IMR-90 (cell line): ENCODE data around the gene SDF2L1. TPM values are rescaled to one million over a fixed set of nuclear protein-coding genes. Genes with fewer than 3 reads are reported as not detected.

Experiments
- ATAC-seq: fragments of 200-7000 bp; cut with Tn5 transposase; 2 replicates; pipeline ENCODE4 v1.9.1; 2020; ENCODE audit warnings: low read depth, mild to moderate bottlenecking, moderate library complexity
- BruUV-seq: library from RNA; stranded (reverse); fragments of 400-500 nt; replicated peaks from 2 replicates; lab custom pipeline; 2021; lab: Mats Ljungman, UMichigan
- CTCF ChIA-PET: fragments of 300-600 bp; formaldehyde crosslinking; extraction: SDS; loops from one replicate; lab custom pipeline; 2021; ENCODE audit warnings: antibody characterized with exemption; lab: Yijun Ruan, JAX
- POLR2A ChIA-PET: fragments of 300-600 bp; sonication (Branson Sonifier 250); formaldehyde crosslinking; loops from one replicate; lab custom pipeline; 2022; ENCODE audit warnings: antibody characterized with exemption; ENCODE audit not compliant: unreplicated experiment; lab: Charles Lee
- DNase-seq: peaks from one replicate; pipeline ENCODE4 v3.0.0; 2013
- H2AFZ ChIP-seq: replicated peaks from 2 replicates; pipeline ENCODE3; 2013; ENCODE audit warnings: low read length, mild to moderate bottlenecking; ENCODE audit not compliant: poor library complexity
- H2AK5ac ChIP-seq: 2 replicates; pipeline ENCODE4 v1.6.1; 2013; ENCODE audit warnings: low read depth, low read length, inconsistent platforms
- H2AK9ac ChIP-seq: replicated peaks from 2 replicates; pipeline ENCODE3; 2013; ENCODE audit warnings: mild to moderate bottlenecking, low read depth, low read length, moderate library complexity; ENCODE audit not compliant: poor library complexity
- H2BK120ac ChIP-seq: 2 replicates; pipeline ENCODE4 v1.6.1; 2013; ENCODE audit warnings: low read depth, low read length, inconsistent platforms
- H2BK15ac ChIP-seq: 3 replicates; pipeline ENCODE4 v1.6.1; 2013; ENCODE audit warnings: low read depth, low read length, inconsistent platforms
- H2BK20ac ChIP-seq: 2 replicates; pipeline ENCODE4 v1.6.1; 2013; ENCODE audit warnings: low read depth, mild to moderate bottlenecking, inconsistent platforms, low read length, moderate library complexity
- H2BK5ac ChIP-seq: 2 replicates; pipeline ENCODE4 v1.6.1; 2013; ENCODE audit warnings: mild to moderate bottlenecking, low read depth, low read length, inconsistent platforms; ENCODE audit not compliant: poor library complexity, severe bottlenecking
- H3K14ac ChIP-seq: replicated peaks from 2 replicates; pipeline ENCODE4 v1.6.1; 2013; ENCODE audit warnings: low read depth, low read length, inconsistent platforms
- H3K18ac ChIP-seq: 2 replicates; pipeline ENCODE4 v1.6.1; 2013; ENCODE audit warnings: low read depth, low read length, control low read depth
- H3K23ac ChIP-seq: 2 replicates; pipeline ENCODE4 v1.6.1; 2013; ENCODE audit warnings: low read depth, low read length, inconsistent platforms
- H3K27ac ChIP-seq: 2 replicates; pipeline ENCODE4 v1.5.1; 2013; ENCODE audit warnings: mild to moderate bottlenecking, control low read depth, low read length; ENCODE audit not compliant: insufficient read depth
- H3K27me3 ChIP-seq: 2 replicates; pipeline ENCODE4 v1.6.1; 2013; ENCODE audit warnings: low read length; ENCODE audit not compliant: control insufficient read depth, insufficient read depth
- H3K36me3 ChIP-seq: 2 replicates; pipeline ENCODE4 v1.6.1; 2013; ENCODE audit warnings: low read length, mixed read lengths; ENCODE audit not compliant: control insufficient read depth, insufficient read depth
- H3K4ac ChIP-seq: 2 replicates; pipeline ENCODE4 v1.6.1; 2013; ENCODE audit warnings: low read depth, low read length, inconsistent platforms
- H3K4me1 ChIP-seq: 2 replicates; pipeline ENCODE4 v1.6.1; 2013; ENCODE audit warnings: low read length, mixed read lengths; ENCODE audit not compliant: control insufficient read depth, insufficient read depth
- H3K4me2 ChIP-seq: 2 replicates; pipeline ENCODE4 v1.6.1; 2013; ENCODE audit warnings: low read depth, mild to moderate bottlenecking, control low read depth, low read length, moderate library complexity
- H3K4me3 ChIP-seq: 2 replicates; pipeline ENCODE4 v1.5.1; 2013; ENCODE audit warnings: low read depth, mild to moderate bottlenecking, control low read depth, low read length, moderate library complexity; ENCODE audit not compliant: insufficient read depth
- H3K56ac ChIP-seq: 2 replicates; pipeline ENCODE4 v1.6.1; 2013; ENCODE audit warnings: low read length, inconsistent platforms; ENCODE audit not compliant: insufficient read depth; ENCODE audit errors: extremely low read depth
- H3K79me1 ChIP-seq, 2 experiments: 2 replicates each; pipeline ENCODE4 v1.6.1; 2013; ENCODE audit warnings: low read length in 2 of 2, inconsistent platforms in 1 of 2, low read depth in 1 of 2
- H3K9ac ChIP-seq: 2 replicates; pipeline ENCODE4 v1.6.1; 2013; ENCODE audit warnings: low read depth, low read length, control low read depth
- H3K9me1 ChIP-seq: 2 replicates; pipeline ENCODE4 v1.6.1; 2013; ENCODE audit warnings: low read length, inconsistent platforms; ENCODE audit not compliant: insufficient read depth
- H3K9me3 ChIP-seq: 2 replicates; pipeline ENCODE4 v1.6.1; 2013; ENCODE audit warnings: low read length; ENCODE audit not compliant: control insufficient read depth, insufficient read depth
- H4K20me1 ChIP-seq: 2 replicates; pipeline ENCODE4 v1.6.1; 2013; ENCODE audit warnings: low read length, inconsistent platforms; ENCODE audit not compliant: insufficient read depth
- H4K5ac ChIP-seq: 2 replicates; pipeline ENCODE4 v1.6.1; 2013; ENCODE audit warnings: mild to moderate bottlenecking, low read depth, low read length, control low read depth
- H4K8ac ChIP-seq, 2 experiments: 2 replicates each; pipeline ENCODE4 v1.6.1; 2013; ENCODE audit warnings: low read depth in 2 of 2, low read length in 2 of 2, control low read depth in 1 of 2, inconsistent platforms in 1 of 2
- H4K91ac ChIP-seq: 2 replicates; pipeline ENCODE4 v1.6.1; 2013; ENCODE audit warnings: low read depth, low read length, inconsistent platforms; ENCODE audit not compliant: insufficient read depth
- NFE2L2 ChIP-seq: fragments of 150-350 bp; IDR thresholded peaks from 2 replicates; pipeline ENCODE4 v1.6.1; 2016; ENCODE audit warnings: low read depth, mild to moderate bottlenecking, low read length
- WGBS, 2 experiments: methylation state at CpG; one replicate each; pipeline versions ENCODE4 v1.1.5 to v1.1.7; 2013; ENCODE audit warnings: missing lambda C conversion rate in 2 of 2; ENCODE audit not compliant: insufficient read length in 1 of 2; ENCODE audit errors: extremely low coverage in 2 of 2; 5-methylcytosine and 5-hydroxymethylcytosine counted together
- dilution Hi-C: fragments of 300-500 bp; cut with HindIII; formaldehyde crosslinking; loops from one replicate; pipeline ENCODE4 v1.14.3; 2018; ENCODE audit warnings: low sequenced_read_pairs; ENCODE audit not compliant: unreplicated experiment
- in situ Hi-C: fragments of 300-500 bp; cut with MboI; formaldehyde crosslinking; loops from 3 replicates; pipeline ENCODE4 v1.14.3; 2019; ENCODE audit warnings: low sequenced_read_pairs, inconsistent platforms, mixed read lengths
- intact Hi-C: fragments of 100-400 bp; cut with micrococcal nuclease; formaldehyde crosslinking; loops from 2 replicates; pipeline ENCODE4 v1.10.0; 2022
- polyA plus RNA-seq, 3 experiments: library from polyadenylated mRNA; depleted of rRNA; stranded (reverse); fragments of >200 nt; gene quantifications; 2 replicates each; pipeline ENCODE4 v1.2.3, GENCODE V29; 2012; ENCODE audit warnings: low replicate concordance in 1 of 3
- total RNA-seq: library from RNA; depleted of rRNA; stranded (reverse); fragments of >200 nt; gene quantifications from 2 replicates; pipeline ENCODE4 v1.2.3, GENCODE V29; 2012

Gene SDF2L1
- total and polyA plus RNA-seq, 2 of the 4 experiments (the other 2 are of a cell fraction): 18.8 to 51.1 TPM

DNA sequence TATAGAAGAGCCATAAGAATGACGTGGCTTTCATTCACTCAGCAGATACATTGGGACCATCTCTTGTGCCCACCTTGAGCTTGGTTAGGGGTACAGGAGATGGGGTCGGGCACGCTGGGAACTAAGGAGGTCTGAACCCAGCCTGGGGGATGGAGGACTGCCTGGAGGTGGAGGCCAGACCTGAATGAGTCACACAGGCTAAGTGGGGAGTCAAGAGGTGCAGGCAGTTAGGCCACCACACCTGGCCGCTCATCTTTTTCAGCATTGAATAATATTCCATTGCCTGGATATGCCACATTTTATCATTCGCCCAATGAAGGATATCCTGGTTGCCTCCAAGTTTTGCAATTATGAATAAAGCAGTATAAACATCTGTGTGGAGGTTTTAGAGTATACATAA lies 19.9 kb downstream of the SDF2L1 start:
- no peak overlapping the region for H3K4me3 ChIP-seq
- H3K14ac ChIP-seq: no peak overlapping the region
- ATAC-seq: no peak
- H2AFZ ChIP-seq: no peak overlapping the region
- ChIA-PET CTCF (no interaction called here), POLR2A (no interaction called here)
- dilution Hi-C loops: no loop called here
- intact Hi-C loops: no loop called here
- in situ Hi-C loops: no loop called here
- H2BK5ac ChIP-seq: no peak overlapping the region
- H3K56ac ChIP-seq: no peak overlapping the region
- no peaks in the 10 kb centered on the region for H3K9me3 ChIP-seq
- H3K9ac ChIP-seq: no peak overlapping the region
- H2AK9ac ChIP-seq: no peak overlapping the region
- no peak overlapping the region for H3K4ac ChIP-seq
- no peak overlapping the region for H4K91ac ChIP-seq
- no peak overlapping the region for H4K5ac ChIP-seq
- peaks cover under 1% of the 10 kb centered on the region for H3K9me1 ChIP-seq
- no peak overlapping the region for H3K27ac ChIP-seq
- peaks cover 6 to 9% of the 10 kb centered on the region in 2 experiments for H3K79me1 ChIP-seq
- H2BK15ac ChIP-seq: no peak overlapping the region
- WGBS, 2 experiments: 100% methylated on average over 1 of the region's 5 CpGs; no CpG with 5 or more reads in 1 of the 2 experiments
- BruUV-seq: no TSS peak
- no peak overlapping the region for H3K18ac ChIP-seq
- DNase-seq: no peak
- no peaks in the 10 kb centered on the region for H3K36me3 ChIP-seq
- peaks cover 2% of the 10 kb centered on the region for H3K4me1 ChIP-seq
- no peak overlapping the region for H3K23ac ChIP-seq
- peaks cover 4% of the 10 kb centered on the region; the same call in 1 of the 2 replicates for H3K27me3 ChIP-seq
- no peak overlapping the region for H4K8ac ChIP-seq
- H4K20me1 ChIP-seq: no peaks in the 10 kb centered on the region; the same call in 1 of the 2 replicates
- no peak overlapping the region for H2BK120ac ChIP-seq
- H3K4me2 ChIP-seq: no peak overlapping the region
- no peak for TF ChIP-seq NFE2L2
- H2AK5ac ChIP-seq: no peak overlapping the region
- H2BK20ac ChIP-seq: no peak overlapping the region
